HCT116 (cell line): ENCODE measurements around the gene SECTM1. TPM values are rescaled to one million over a fixed set of nuclear protein-coding genes. Genes with fewer than 3 reads are reported as not detected.

Experiments used
- ATAC-seq: fragments of 200-7000 bp; cut with Tn5 transposase; 2 replicates; pipeline ENCODE4 v1.9.1; 2020; ENCODE audit warnings: mild to moderate bottlenecking, moderate library complexity
- BruUV-seq: library from RNA; stranded (reverse); fragments of 400-500 nt; replicated peaks from 2 replicates; lab custom pipeline; 2021; lab: Mats Ljungman, UMichigan
- CTCF ChIA-PET: fragments of 300-600 bp; sonication (Branson Sonifier 250); formaldehyde crosslinking; loops from one replicate; lab custom pipeline; 2021; ENCODE audit warnings: antibody characterized with exemption; lab: Charles Lee
- POLR2A ChIA-PET: fragments of 300-600, 350-600 bp; sonication (Branson Sonifier 250); formaldehyde crosslinking; loops from one replicate; lab custom pipeline; 2021; ENCODE audit warnings: antibody characterized with exemption; lab: Charles Lee
- RAD21 ChIA-PET, 2 experiments: fragments of 300-600 bp; sonication (Branson Sonifier 250); formaldehyde crosslinking; loops; one replicate each; lab custom pipeline; 2023; ENCODE audit warnings: low total read pairs in 2 of 2; ENCODE audit not compliant: uncharacterized antibody in 2 of 2, unreplicated experiment in 2 of 2, low non-redundant PET in 1 of 2; lab: Charles Lee
- DNase-seq: peaks from one replicate; pipeline ENCODE4 v3.0.0-alpha.2; 2010; ENCODE audit warnings: low read depth, low spot score
- H2AFZ ChIP-seq: fragments of 200-600 bp; shearing (Covaris generic), sonication (generic); 2 replicates; pipeline ENCODE4 v1.6.1; 2017; ENCODE audit warnings: low read depth, mixed run types, mixed read lengths, antibody characterized with exemption, low read length; ENCODE audit not compliant: poor library complexity, severe bottlenecking
- H3K27ac ChIP-seq: 2 replicates; pipeline ENCODE4 v1.5.1; 2012; ENCODE audit warnings: low read depth, low read length
- H3K27me3 ChIP-seq: fragments of 200-600 bp; sonication (generic); 2 replicates; pipeline ENCODE4 v1.6.1; 2016; ENCODE audit warnings: mixed run types, low read length, mixed read lengths; ENCODE audit not compliant: insufficient read depth
- H3K36me3 ChIP-seq, 2 experiments: fragments of 200-500 bp in 1 of 2; fragments of 200-600 bp in 1 of 2; sonication (Bioruptor generic) in 1 of 2; sonication (generic) in 1 of 2; 2 replicates each; pipeline versions ENCODE4 v1.5.1 to v1.6.1; 2014 to 2016; ENCODE audit warnings: low read length in 2 of 2, inconsistent platforms in 1 of 2, mixed read lengths in 1 of 2, mixed run types in 1 of 2; ENCODE audit not compliant: insufficient read depth in 2 of 2, control insufficient read depth in 1 of 2
- H3K4me1 ChIP-seq, 2 experiments: fragments of 200-600 bp in 1 of 2; sonication (generic) in 1 of 2; 2 replicates each; pipeline versions ENCODE4 v1.5.1 to v1.6.1; 2012 to 2017; ENCODE audit warnings: low read length in 2 of 2, inconsistent platforms in 1 of 2, mild to moderate bottlenecking in 1 of 2, mixed read lengths in 1 of 2, mixed run types in 1 of 2, moderate library complexity in 1 of 2; ENCODE audit not compliant: insufficient read depth in 2 of 2, control insufficient read depth in 1 of 2
- H3K4me2 ChIP-seq: fragments of 200-600 bp; sonication (generic); 2 replicates; pipeline ENCODE4 v1.6.1; 2017; ENCODE audit warnings: mixed run types, low read length, mixed read lengths
- H3K4me3 ChIP-seq, 2 experiments: fragments of 200-600 bp in 1 of 2; sonication (generic) in 1 of 2; replicated peaks in 1 of 2; 2 replicates each; pipeline ENCODE4 v1.5.1; 2011 to 2016; ENCODE audit warnings: low read length in 2 of 2, control low read depth in 1 of 2, low read depth in 1 of 2, mild to moderate bottlenecking in 1 of 2, mixed read lengths in 1 of 2, mixed run types in 1 of 2
- H3K79me2 ChIP-seq: fragments of 200-600 bp; sonication (generic); 2 replicates; pipeline ENCODE4 v1.6.1; 2017; ENCODE audit warnings: mild to moderate bottlenecking, mixed run types, low read length, moderate library complexity, mixed read lengths; ENCODE audit not compliant: insufficient read depth
- H3K9ac ChIP-seq: fragments of 200-600 bp; sonication (generic); 2 replicates; pipeline ENCODE4 v1.6.1; 2016; ENCODE audit warnings: low read length, mixed read lengths
- H3K9me2 ChIP-seq: fragments of 200-600 bp; sonication (generic), shearing (Covaris generic); 2 replicates; pipeline ENCODE4 v1.6.1; 2017; ENCODE audit warnings: mixed run types, mild to moderate bottlenecking, moderate library complexity; ENCODE audit not compliant: insufficient read depth
- H3K9me3 ChIP-seq, 2 experiments: fragments of 200-500 bp in 1 of 2; fragments of 200-600 bp in 1 of 2; sonication (Bioruptor generic) in 1 of 2; sonication (generic) in 1 of 2; 2 replicates each; pipeline ENCODE4 v1.6.1; 2014 to 2017; ENCODE audit warnings: low read length in 2 of 2, mixed read lengths in 2 of 2, inconsistent platforms in 1 of 2, low read depth in 1 of 2, mild to moderate bottlenecking in 1 of 2, mixed run types in 1 of 2, moderate library complexity in 1 of 2; ENCODE audit not compliant: control insufficient read depth in 1 of 2, insufficient read depth in 1 of 2
- H4K20me1 ChIP-seq: fragments of 200-600 bp; sonication (generic), shearing (Covaris generic); 2 replicates; pipeline ENCODE4 v1.6.1; 2017; ENCODE audit warnings: mixed run types, mild to moderate bottlenecking, moderate library complexity; ENCODE audit not compliant: insufficient read depth
- CBX3 ChIP-seq: IDR thresholded peaks from 2 replicates; pipeline ENCODE4 v1.6.1; 2012; ENCODE audit warnings: low read depth
- ELF1 ChIP-seq: IDR thresholded peaks from 2 replicates; pipeline ENCODE4 v1.6.1; 2012; ENCODE audit warnings: low read depth, borderline replicate concordance
- EZH2phosphoT487 ChIP-seq: fragments of 200-600 bp; IDR thresholded peaks from 2 replicates; pipeline ENCODE4 v1.6.1; 2018; ENCODE audit warnings: antibody characterized with exemption, borderline replicate concordance
- JUND ChIP-seq: IDR thresholded peaks from 2 replicates; pipeline ENCODE4 v1.6.1; 2012
- POLR2A ChIP-seq: IDR thresholded peaks from 2 replicates; pipeline ENCODE4 v1.7.0; 2011; ENCODE audit warnings: borderline replicate concordance; ENCODE audit not compliant: insufficient read depth, insufficient read length; ENCODE audit errors: extremely low read depth
- POLR2AphosphoS5 ChIP-seq: IDR thresholded peaks from 2 replicates; pipeline ENCODE4 v1.6.1; 2011; ENCODE audit warnings: mild to moderate bottlenecking, low read depth, low read length, moderate library complexity
- YY1 ChIP-seq: IDR thresholded peaks from 2 replicates; pipeline ENCODE4 v1.6.1; 2011; ENCODE audit warnings: low read length, low read depth, moderate library complexity, mild to moderate bottlenecking; ENCODE audit not compliant: insufficient replicate concordance; ENCODE audit errors: extremely low read depth
- ZNF274 ChIP-seq: fragments of 200-500 bp; sonication (Bioruptor generic); IDR thresholded peaks from 2 replicates; pipeline ENCODE4 v1.6.1; 2014; ENCODE audit warnings: mild to moderate bottlenecking, low read depth, low read length, inconsistent platforms
- intact Hi-C: fragments of 100-400 bp; cut with micrococcal nuclease; formaldehyde crosslinking; loops from 2 replicates; pipeline ENCODE4 v1.10.0; 2022
- total RNA-seq: library from RNA; stranded (reverse); gene quantifications from one replicate; pipeline ENCODE4 v1.2.1, GENCODE V29; 2021; ENCODE audit not compliant: unreplicated experiment
- TF ChIP-seq, protein P1 (sequence below): IDR thresholded peaks from 2 replicates; pipeline ENCODE4 v1.6.1; 2012; ENCODE audit warnings: low read depth
- TF ChIP-seq, protein P2 (sequence below), 3 experiments: fragments of 200-600 bp in 1 of 3; sonication (generic) in 1 of 3; IDR thresholded peaks in 2 of 3; conservative IDR thresholded peaks in 1 of 3; 2 replicates each; pipeline ENCODE4 v1.5.1; 2012 to 2017; ENCODE audit warnings: low read depth in 2 of 3, low read length in 2 of 3, antibody characterized with exemption in 1 of 3, borderline replicate concordance in 1 of 3, control low read depth in 1 of 3, mild to moderate bottlenecking in 1 of 3, mixed read lengths in 1 of 3, mixed run types in 1 of 3, moderate library complexity in 1 of 3; ENCODE audit not compliant: insufficient read depth in 1 of 3

Gene SECTM1
- total RNA-seq, 1 experiment from 2014 or later: 6.8 TPM

DNA sequence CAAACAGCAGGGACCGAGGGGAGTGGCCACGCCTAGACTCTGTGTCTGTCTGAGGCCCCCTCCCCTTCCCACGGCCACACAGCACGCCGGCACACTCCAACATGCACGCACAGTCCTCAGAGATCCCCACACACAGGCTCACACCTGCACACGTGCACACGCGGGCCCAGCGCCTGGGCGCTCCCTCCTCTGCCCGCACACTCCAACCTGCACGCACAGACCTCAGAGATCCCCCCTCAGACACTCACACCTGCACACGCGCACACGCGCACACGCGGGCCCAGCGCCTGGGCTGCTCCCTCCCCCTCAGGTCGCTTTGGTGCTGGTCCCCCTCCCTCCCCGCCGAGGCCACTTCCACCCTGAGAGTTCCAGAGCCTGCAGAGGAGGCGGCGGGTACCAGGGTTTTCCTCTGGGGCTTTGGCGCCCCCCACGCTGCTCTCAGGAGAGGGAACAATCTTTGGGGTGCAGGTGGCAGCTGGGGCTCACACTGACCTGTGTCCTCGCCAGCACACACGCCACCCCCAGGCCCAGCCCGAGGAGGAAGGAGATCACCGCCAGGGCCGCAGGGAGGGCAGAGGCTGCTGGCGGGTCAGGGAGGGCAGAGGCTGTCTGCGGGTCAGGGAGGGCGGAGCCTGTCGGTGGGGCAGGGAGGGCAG, 17.7 kb downstream of the SECTM1 start:
- Histone ChIP-seq H3K36me3 (no peaks in the 10 kb centered on the region), H3K79me2 (no peaks in the 10 kb centered on the region), H3K27me3 (no peaks in the 10 kb centered on the region), H4K20me1 (no peaks in the 10 kb centered on the region), H2AFZ (no peak overlapping the region), H3K27ac (no peak overlapping the region), H3K4me1 (no peaks in the 10 kb centered on the region), H3K9me3 (peaks cover 0 to 21% of the 10 kb centered on the region in 2 experiments; a peak in 1 of 4 replicates), H3K4me2 (no peak overlapping the region), H3K4me3 (no peak overlapping the region), H3K9me2 (no peaks in the 10 kb centered on the region), H3K9ac (no peak overlapping the region)
- RAD21 ChIA-PET: no interaction called here
- CTCF ChIA-PET: no interaction called here
- intact Hi-C loops: no loop called here
- 0 out of 2 replicates have a peak, but pooled peaks have one; percentile 16 for ATAC-seq
- POLR2A ChIA-PET: no interaction called here
- no TSS peak for BruUV-seq
- no peak for DNase-seq
- TF ChIP-seq JUND: no peak
- TF ChIP-seq YY1: no peak
- TF ChIP-seq CBX3: no peak
- TF ChIP-seq, protein P1, sequence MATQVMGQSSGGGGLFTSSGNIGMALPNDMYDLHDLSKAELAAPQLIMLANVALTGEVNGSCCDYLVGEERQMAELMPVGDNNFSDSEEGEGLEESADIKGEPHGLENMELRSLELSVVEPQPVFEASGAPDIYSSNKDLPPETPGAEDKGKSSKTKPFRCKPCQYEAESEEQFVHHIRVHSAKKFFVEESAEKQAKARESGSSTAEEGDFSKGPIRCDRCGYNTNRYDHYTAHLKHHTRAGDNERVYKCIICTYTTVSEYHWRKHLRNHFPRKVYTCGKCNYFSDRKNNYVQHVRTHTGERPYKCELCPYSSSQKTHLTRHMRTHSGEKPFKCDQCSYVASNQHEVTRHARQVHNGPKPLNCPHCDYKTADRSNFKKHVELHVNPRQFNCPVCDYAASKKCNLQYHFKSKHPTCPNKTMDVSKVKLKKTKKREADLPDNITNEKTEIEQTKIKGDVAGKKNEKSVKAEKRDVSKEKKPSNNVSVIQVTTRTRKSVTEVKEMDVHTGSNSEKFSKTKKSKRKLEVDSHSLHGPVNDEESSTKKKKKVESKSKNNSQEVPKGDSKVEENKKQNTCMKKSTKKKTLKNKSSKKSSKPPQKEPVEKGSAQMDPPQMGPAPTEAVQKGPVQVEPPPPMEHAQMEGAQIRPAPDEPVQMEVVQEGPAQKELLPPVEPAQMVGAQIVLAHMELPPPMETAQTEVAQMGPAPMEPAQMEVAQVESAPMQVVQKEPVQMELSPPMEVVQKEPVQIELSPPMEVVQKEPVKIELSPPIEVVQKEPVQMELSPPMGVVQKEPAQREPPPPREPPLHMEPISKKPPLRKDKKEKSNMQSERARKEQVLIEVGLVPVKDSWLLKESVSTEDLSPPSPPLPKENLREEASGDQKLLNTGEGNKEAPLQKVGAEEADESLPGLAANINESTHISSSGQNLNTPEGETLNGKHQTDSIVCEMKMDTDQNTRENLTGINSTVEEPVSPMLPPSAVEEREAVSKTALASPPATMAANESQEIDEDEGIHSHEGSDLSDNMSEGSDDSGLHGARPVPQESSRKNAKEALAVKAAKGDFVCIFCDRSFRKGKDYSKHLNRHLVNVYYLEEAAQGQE: no peak
- TF ChIP-seq ZNF274: no peak
- TF ChIP-seq EZH2phosphoT487: no peak
- no peak for TF ChIP-seq POLR2AphosphoS5
- no peak for TF ChIP-seq POLR2A
- TF ChIP-seq ELF1: no peak
- TF ChIP-seq, protein P2, sequence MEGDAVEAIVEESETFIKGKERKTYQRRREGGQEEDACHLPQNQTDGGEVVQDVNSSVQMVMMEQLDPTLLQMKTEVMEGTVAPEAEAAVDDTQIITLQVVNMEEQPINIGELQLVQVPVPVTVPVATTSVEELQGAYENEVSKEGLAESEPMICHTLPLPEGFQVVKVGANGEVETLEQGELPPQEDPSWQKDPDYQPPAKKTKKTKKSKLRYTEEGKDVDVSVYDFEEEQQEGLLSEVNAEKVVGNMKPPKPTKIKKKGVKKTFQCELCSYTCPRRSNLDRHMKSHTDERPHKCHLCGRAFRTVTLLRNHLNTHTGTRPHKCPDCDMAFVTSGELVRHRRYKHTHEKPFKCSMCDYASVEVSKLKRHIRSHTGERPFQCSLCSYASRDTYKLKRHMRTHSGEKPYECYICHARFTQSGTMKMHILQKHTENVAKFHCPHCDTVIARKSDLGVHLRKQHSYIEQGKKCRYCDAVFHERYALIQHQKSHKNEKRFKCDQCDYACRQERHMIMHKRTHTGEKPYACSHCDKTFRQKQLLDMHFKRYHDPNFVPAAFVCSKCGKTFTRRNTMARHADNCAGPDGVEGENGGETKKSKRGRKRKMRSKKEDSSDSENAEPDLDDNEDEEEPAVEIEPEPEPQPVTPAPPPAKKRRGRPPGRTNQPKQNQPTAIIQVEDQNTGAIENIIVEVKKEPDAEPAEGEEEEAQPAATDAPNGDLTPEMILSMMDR (IDR thresholded peaks at IDR 0.05 in 2 of 3, conservative IDR thresholded peaks at IDR 0.05 in 1 of 3; ENCODE audit: borderline replicate concordance in 1 of 3, insufficient read depth in 1 of 3, low read depth in 2 of 3, low read length in 2 of 3): no peak
